MCF 10A (cell line): ENCODE measurements around the gene RTP3. TPM values are rescaled to one million over a fixed set of nuclear protein-coding genes. Genes with fewer than 3 reads are reported as not detected.

Source experiments
- BruUV-seq: library from RNA; stranded (reverse); fragments of 400-500 nt; replicated peaks from 2 replicates; lab custom pipeline; 2021; lab: Mats Ljungman, UMichigan
- CTCF ChIA-PET: fragments of 300-600 bp; sonication (Branson Sonifier 250); formaldehyde crosslinking; extraction: SDS; loops from one replicate; lab custom pipeline; 2021; ENCODE audit warnings: antibody characterized with exemption, inconsistent platforms; lab: Yijun Ruan, JAX
- POLR2A ChIA-PET: fragments of 300-600, 350-650 bp; sonication (Branson Sonifier 250); formaldehyde crosslinking; extraction: SDS; loops from one replicate; lab custom pipeline; 2020; ENCODE audit warnings: antibody characterized with exemption, inconsistent platforms; lab: Yijun Ruan, JAX
- DNase-seq: peaks from one replicate; pipeline ENCODE4 v3.0.0-alpha.2; 2018; ENCODE audit not compliant: unreplicated experiment
- H3K27ac Mint-ChIP-seq: one replicate; pipeline ENCODE4 v1.8.0; 2022; ENCODE audit warnings: mild to moderate bottlenecking, low read depth, mixed read lengths; ENCODE audit not compliant: unreplicated experiment
- H3K27me3 Mint-ChIP-seq: one replicate; pipeline ENCODE4 v1.8.0; 2022; ENCODE audit warnings: mixed read lengths; ENCODE audit not compliant: insufficient read depth, unreplicated experiment
- H3K36me3 Mint-ChIP-seq: one replicate; pipeline ENCODE4 v1.8.0; 2022; ENCODE audit warnings: mild to moderate bottlenecking, moderate library complexity, mixed read lengths; ENCODE audit not compliant: insufficient read depth, unreplicated experiment
- H3K4me1 Mint-ChIP-seq: one replicate; pipeline ENCODE4 v1.8.0; 2022; ENCODE audit warnings: mixed read lengths; ENCODE audit not compliant: insufficient read depth, unreplicated experiment
- H3K4me3 Mint-ChIP-seq: one replicate; pipeline ENCODE4 v1.8.0; 2022; ENCODE audit warnings: mild to moderate bottlenecking, moderate library complexity, mixed read lengths; ENCODE audit not compliant: unreplicated experiment
- H3K9me3 Mint-ChIP-seq: one replicate; pipeline ENCODE4 v1.8.0; 2022; ENCODE audit warnings: mixed read lengths; ENCODE audit not compliant: unreplicated experiment
- CTCF ChIP-seq: fragments of 200-600 bp; IDR thresholded peaks from one replicate; pipeline ENCODE4 v1.8.0; 2022; ENCODE audit warnings: antibody characterized with exemption, mild to moderate bottlenecking; ENCODE audit not compliant: unreplicated experiment
- intact Hi-C: fragments of 100-400 bp; cut with micrococcal nuclease; formaldehyde crosslinking; loops from 2 replicates; pipeline ENCODE4 v1.14.1; 2022
- total RNA-seq: library from RNA; stranded (reverse); gene quantifications from 2 replicates; pipeline ENCODE4 v1.2.3, GENCODE V29; 2022

The RTP3 gene
- total RNA-seq, 1 experiment from 2014 or later, result not detected

- Mint-ChIP-seq H3K27ac (no peak overlapping the region), H3K9me3 (no peaks in the 10 kb centered on the region), H3K36me3 (no peaks in the 10 kb centered on the region), H3K27me3 (peaks cover 54% of the 10 kb centered on the region), H3K4me1 (peaks cover 8% of the 10 kb centered on the region), H3K4me3 (no peak overlapping the region)
- ChIA-PET CTCF (no interaction called here), POLR2A (no interaction called here)
- no peak for DNase-seq
- no peak for TF ChIP-seq CTCF
- no TSS peak for BruUV-seq
- intact Hi-C loops, result no loop called here
Observed at GRCh38 chr3:46466273-46466672, 31.5 kb upstream of the RTP3 start.

GRCh38 chr3:46466871-46467403, 30.8 kb upstream of the RTP3 start:
- no peak for TF ChIP-seq CTCF
- POLR2A ChIA-PET, result no interaction called here
- H3K9me3 Mint-ChIP-seq, result no peaks in the 10 kb centered on the region
- no TSS peak for BruUV-seq
- peaks cover 8% of the 10 kb centered on the region for H3K4me1 Mint-ChIP-seq
- H3K27ac Mint-ChIP-seq, result no peak overlapping the region
- no peak overlapping the region for H3K4me3 Mint-ChIP-seq
- H3K36me3 Mint-ChIP-seq, result no peaks in the 10 kb centered on the region
- no peak for DNase-seq
- CTCF ChIA-PET, result interaction anchor here (0.7 kb wide), 1 partner anchor 796 kb away, joined by 3 read pairs; no protein-coding TSS in a partner anchor
- intact Hi-C loops, result no loop called here
- peaks cover 53% of the 10 kb centered on the region for H3K27me3 Mint-ChIP-seq

GRCh38 chr3:46467562-46467961, 30.2 kb upstream of the RTP3 start:
- Mint-ChIP-seq H3K27ac (no peak overlapping the region), H3K9me3 (no peaks in the 10 kb centered on the region), H3K36me3 (no peaks in the 10 kb centered on the region), H3K4me3 (no peak overlapping the region), H3K4me1 (peaks cover 5% of the 10 kb centered on the region), H3K27me3 (peaks cover 53% of the 10 kb centered on the region)
- intact Hi-C loops, result no loop called here
- BruUV-seq, result no TSS peak
- CTCF ChIA-PET, result interaction anchor here (0.7 kb wide), 1 partner anchor 796 kb away, joined by 3 read pairs; no protein-coding TSS in a partner anchor
- no peak for DNase-seq
- POLR2A ChIA-PET, result no interaction called here
- TF ChIP-seq CTCF, result no peak

DNA sequence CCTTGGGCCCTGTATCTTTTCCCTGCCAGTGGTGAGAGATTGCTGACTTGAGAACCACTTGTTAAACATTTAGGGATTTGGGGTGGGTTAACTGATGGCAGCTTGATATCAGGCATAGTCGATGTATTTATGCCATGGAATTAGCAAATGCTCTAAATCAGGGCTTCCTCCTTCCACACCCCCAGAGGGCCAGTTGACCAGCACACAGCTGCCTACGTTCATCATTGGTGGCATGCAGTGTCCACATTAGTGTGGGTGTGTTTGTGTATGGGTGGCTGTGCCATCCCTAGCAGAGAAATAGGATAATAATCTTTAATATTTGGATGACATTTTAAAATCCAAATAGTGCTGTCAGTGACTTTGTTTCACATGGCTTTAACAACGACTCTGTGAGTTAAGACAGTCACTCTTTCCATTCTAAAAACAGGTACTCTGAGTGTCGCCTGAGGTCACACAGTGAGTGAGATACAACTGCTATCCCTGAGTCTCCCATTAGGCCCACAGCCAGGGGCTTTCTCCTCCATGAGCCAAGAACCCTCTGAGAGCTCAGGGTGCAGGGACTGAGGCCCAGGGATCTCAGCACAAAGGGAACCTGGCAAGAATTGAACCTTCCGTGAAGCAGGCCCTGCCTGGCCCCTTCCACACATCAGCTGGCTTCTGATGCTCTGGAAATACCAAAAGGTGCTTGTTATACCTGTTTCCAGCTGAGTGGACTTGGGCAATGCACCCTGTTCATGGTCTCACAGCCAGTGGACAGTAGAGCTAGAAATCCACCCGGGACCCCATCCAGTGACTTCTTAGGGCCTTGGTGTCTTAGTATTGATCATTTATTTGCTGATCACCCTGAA, 28.8 kb upstream of the RTP3 start:
- no peak overlapping the region for H3K27ac Mint-ChIP-seq
- no peaks in the 10 kb centered on the region for H3K4me1 Mint-ChIP-seq
- intact Hi-C loops, result no loop called here
- CTCF ChIA-PET, result interaction anchor here (0.9 to 1.2 kb wide), 2 partner anchors 20 to 21 kb away, joined by 3 read pairs; no protein-coding TSS in a partner anchor
- no peak for TF ChIP-seq CTCF
- H3K36me3 Mint-ChIP-seq, result no peaks in the 10 kb centered on the region
- BruUV-seq, result no TSS peak
- POLR2A ChIA-PET, result interaction anchor here (0.8 kb wide), 1 partner anchor 19 kb away, joined by 3 read pairs; no protein-coding TSS in a partner anchor
- no peak for DNase-seq
- no peak overlapping the region for H3K4me3 Mint-ChIP-seq
- H3K27me3 Mint-ChIP-seq, result peaks cover 53% of the 10 kb centered on the region
- H3K9me3 Mint-ChIP-seq, result no peaks in the 10 kb centered on the region
